Vagina (tissue), 2 donors: ENCODE measurements around the gene SMC1B. TPM values are rescaled to one million over a fixed set of nuclear protein-coding genes. Genes with fewer than 3 reads are reported as not detected.
"Not testable (repeated sequence)": the region's sequence is repeated elsewhere in the genome, so short reads cannot be mapped to it uniquely, and the experiment has no call there.

Experiments used
- DNase-seq, 2 donors: peaks; one replicate each; pipeline ENCODE4 v3.0.0-alpha.2; 2017; ENCODE audit errors: extremely low spot score in 2 of 2
- H3K27ac ChIP-seq: fragments of 200-600 bp; sonication (generic); one replicate; pipeline ENCODE4 v1.5.1; 2019
- H3K27me3 ChIP-seq: fragments of 200-600 bp; sonication (generic); one replicate; pipeline ENCODE4 v1.5.1; 2019
- H3K36me3 ChIP-seq, 2 donors: fragments of 200-600 bp; sonication (generic); one replicate each; pipeline ENCODE4 v1.5.1; 2017 to 2019
- H3K4me1 ChIP-seq: fragments of 200-600 bp; sonication (generic); one replicate; pipeline ENCODE4 v1.5.1; 2019
- H3K4me3 ChIP-seq, 2 donors: fragments of 200-600 bp; sonication (generic); 1 replicate in 1 of 2; 2 replicates in 1 of 2; pipeline ENCODE4 v1.5.1; 2016 to 2019
- H3K9me3 ChIP-seq: fragments of 200-600 bp; sonication (generic); one replicate; pipeline ENCODE4 v1.5.1; 2019
- CTCF ChIP-seq, 3 experiments: fragments of 450-650 bp in 2 of 3; fragments of 200-600 bp in 1 of 3; sonication (generic) in 1 of 3; IDR thresholded peaks; one replicate each; pipeline ENCODE4 v1.5.1; 2017 to 2019; ENCODE audit warnings: antibody characterized with exemption in 3 of 3, mild to moderate bottlenecking in 2 of 3, moderate library complexity in 2 of 3
- POLR2A ChIP-seq, 2 donors: fragments of 450-650 bp; IDR thresholded peaks; one replicate each; pipeline ENCODE4 v1.6.1; 2017; ENCODE audit warnings: antibody characterized with exemption in 2 of 2, mild to moderate bottlenecking in 2 of 2, moderate library complexity in 2 of 2
- POLR2AphosphoS5 ChIP-seq, 2 donors: sonication (generic); formaldehyde crosslinking; IDR thresholded peaks; one replicate each; pipeline ENCODE4 v1.9.0; 2017; ENCODE audit warnings: antibody characterized with exemption in 2 of 2, mild to moderate bottlenecking in 2 of 2, low read depth in 1 of 2; ENCODE audit not compliant: insufficient read depth in 1 of 2
- intact Hi-C: fragments of 100-400 bp; cut with DNase I; formaldehyde crosslinking; loops from one replicate; pipeline ENCODE4 v1.15.1; 2023
- total RNA-seq: library from RNA; depleted of rRNA; stranded (reverse); fragments of >200 nt; gene quantifications from one replicate; pipeline ENCODE4 v1.2.3, GENCODE V29; 2016

The SMC1B gene
- total RNA-seq, 1 donor from 2014 or later: not detected

GRCh38 chr22:45448431-45448830, 35.0 kb upstream of the SMC1B start:
- DNase-seq: no peak
- Histone ChIP-seq H3K36me3 (no peaks in the 10 kb centered on the region), H3K27me3 (no peaks in the 10 kb centered on the region), H3K4me3 (no peak overlapping the region), H3K27ac (peak overlapping the region; percentile 86), H3K9me3 (no peaks in the 10 kb centered on the region), H3K4me1 (peaks cover 55% of the 10 kb centered on the region)
- TF ChIP-seq CTCF (IDR thresholded peaks at IDR 0.05): no peak
- TF ChIP-seq POLR2AphosphoS5 (IDR thresholded peaks at IDR 0.05; ENCODE audit: insufficient read depth in 1 of 2, low read depth in 1 of 2): peak; percentile 16 to 82
- TF ChIP-seq POLR2A (IDR thresholded peaks at IDR 0.05): no peak
- intact Hi-C loops: loop anchor here (5.0 kb wide), 1 partner anchor 89 kb away; no protein-coding TSS in a partner anchor

- H3K9me3 ChIP-seq, H3K27me3 ChIP-seq, H3K36me3 ChIP-seq, H3K4me3 ChIP-seq, DNase-seq: not testable (repeated sequence)
- Histone ChIP-seq H3K4me1 (peaks cover 49% of the 10 kb centered on the region), H3K27ac (peak overlapping the region; percentile 36)
- intact Hi-C loops: loop anchor here (5.0 kb wide), 1 partner anchor 90 kb away; no protein-coding TSS in a partner anchor
These were observed 34.2 kb upstream of the SMC1B start for GRCh38 chr22:45447596-45447995.

- Histone ChIP-seq H3K4me1 (peaks cover 50% of the 10 kb centered on the region), H3K9me3 (no peaks in the 10 kb centered on the region), H3K4me3 (no peak overlapping the region), H3K27ac (peak overlapping the region; percentile 36), H3K36me3 (no peaks in the 10 kb centered on the region), H3K27me3 (no peaks in the 10 kb centered on the region)
- no peak for DNase-seq
- TF ChIP-seq CTCF (IDR thresholded peaks at IDR 0.05) (no peak), POLR2A (IDR thresholded peaks at IDR 0.05) (no peak), POLR2AphosphoS5 (IDR thresholded peaks at IDR 0.05; ENCODE audit: insufficient read depth in 1 of 2, low read depth in 1 of 2) (no peak)
- intact Hi-C loops: loop anchor here (5.0 kb wide), 1 partner anchor 91 kb away; no protein-coding TSS in a partner anchor
These were observed 32.8 kb upstream of the SMC1B start for GRCh38 chr22:45446216-45446615.

- TF ChIP-seq POLR2A (IDR thresholded peaks at IDR 0.05) (no peak), CTCF (IDR thresholded peaks at IDR 0.05) (no peak), POLR2AphosphoS5 (IDR thresholded peaks at IDR 0.05; ENCODE audit: insufficient read depth in 1 of 2, low read depth in 1 of 2) (no peak)
- intact Hi-C loops: loop anchor here (5.0 kb wide), 1 partner anchor 92 kb away; no protein-coding TSS in a partner anchor
- Histone ChIP-seq H3K9me3 (no peaks in the 10 kb centered on the region), H3K27me3 (no peaks in the 10 kb centered on the region), H3K36me3 (no peaks in the 10 kb centered on the region), H3K27ac (no peak overlapping the region), H3K4me3 (no peak overlapping the region), H3K4me1 (peaks cover 47% of the 10 kb centered on the region)
- no peak for DNase-seq
These were observed 31.8 kb upstream of the SMC1B start for GRCh38 chr22:45445031-45445710.

GRCh38 chr22:45444168-45444567, 30.8 kb upstream of the SMC1B start:
- Histone ChIP-seq H3K4me1 (peaks cover 37% of the 10 kb centered on the region), H3K9me3 (no peaks in the 10 kb centered on the region), H3K27me3 (no peaks in the 10 kb centered on the region), H3K4me3 (no peak overlapping the region), H3K36me3 (no peaks in the 10 kb centered on the region), H3K27ac (no peak overlapping the region)
- TF ChIP-seq CTCF (IDR thresholded peaks at IDR 0.05) (no peak), POLR2A (IDR thresholded peaks at IDR 0.05) (no peak), POLR2AphosphoS5 (IDR thresholded peaks at IDR 0.05; ENCODE audit: insufficient read depth in 1 of 2, low read depth in 1 of 2) (no peak)
- intact Hi-C loops: loop anchor here (5.0 kb wide), 1 partner anchor 68 kb away; no protein-coding TSS in a partner anchor
- no peak for DNase-seq
